Activated CD8-positive, alpha-beta T cell treated with anti-CD3 and anti-CD28 coated beads for 36 hours (primary cell): ENCODE data around the gene THAP3. TPM values are rescaled to one million over a fixed set of nuclear protein-coding genes. Genes with fewer than 3 reads are reported as not detected.
"Not testable (repeated sequence)": the region's sequence is repeated elsewhere in the genome, so short reads cannot be mapped to it uniquely, and the experiment has no call there.

Experiments used
- ATAC-seq: fragments of 200-7000 bp; cut with Tn5 transposase; one replicate; pipeline ENCODE4 v1.10.0; 2021; ENCODE audit warnings: mild to moderate bottlenecking, moderate library complexity
- CTCF ChIA-PET: fragments of 350-600 bp; sonication (Branson Sonifier 250); formaldehyde crosslinking; loops from one replicate; lab custom pipeline; 2021; ENCODE audit warnings: antibody characterized with exemption; lab: Charles Lee
- POLR2A ChIA-PET: fragments of 350-600 bp; sonication (Branson Sonifier 250); formaldehyde crosslinking; loops from one replicate; lab custom pipeline; 2021; ENCODE audit warnings: antibody characterized with exemption; lab: Charles Lee
- DNase-seq: peaks from one replicate; pipeline ENCODE4 v3.0.0-alpha.2; 2020
- H3K27ac Mint-ChIP-seq: one replicate; pipeline ENCODE4 v1.8.0; 2021; ENCODE audit warnings: mild to moderate bottlenecking, mixed read lengths
- H3K27me3 Mint-ChIP-seq: one replicate; pipeline ENCODE4 v1.8.0; 2021; ENCODE audit warnings: mixed read lengths
- H3K36me3 Mint-ChIP-seq: one replicate; pipeline ENCODE4 v1.8.0; 2021; ENCODE audit warnings: low read depth, mixed read lengths
- H3K4me1 Mint-ChIP-seq: one replicate; pipeline ENCODE4 v1.8.0; 2021; ENCODE audit warnings: low read depth, mixed read lengths
- H3K4me3 Mint-ChIP-seq: one replicate; pipeline ENCODE4 v1.8.0; 2021; ENCODE audit warnings: mild to moderate bottlenecking, moderate library complexity, mixed read lengths
- H3K9me3 Mint-ChIP-seq: one replicate; pipeline ENCODE4 v1.8.0; 2021; ENCODE audit warnings: mixed read lengths
- CTCF ChIP-seq: fragments of 200-600 bp; IDR thresholded peaks from one replicate; pipeline ENCODE4 v1.8.0; 2022; ENCODE audit warnings: antibody characterized with exemption, mild to moderate bottlenecking
- intact Hi-C: fragments of 100-400 bp; cut with micrococcal nuclease; formaldehyde crosslinking; loops from one replicate; pipeline ENCODE4 v1.10.0; 2022
- total RNA-seq, 2 experiments: library from RNA; stranded (reverse); gene quantifications; one replicate each; pipeline ENCODE4 v1.2.3, GENCODE V29; 2021

THAP3 gene
- total RNA-seq, 2 experiments from 2014 or later: 19.0 to 24.5 TPM

GRCh38 chr1:6599141-6599975 lies 25.3 kb upstream of the THAP3 start:
- intact Hi-C loops: no loop called here
- Mint-ChIP-seq H3K9me3 (no peaks in the 10 kb centered on the region), H3K27me3 (no peaks in the 10 kb centered on the region), H3K4me3 (peak overlapping the region; percentile 93), H3K27ac (peak overlapping the region; percentile 90), H3K36me3 (peaks cover 47% of the 10 kb centered on the region), H3K4me1 (peaks cover 36% of the 10 kb centered on the region)
- POLR2A ChIA-PET: interaction anchor here (0.6 to 7.0 kb wide), 7 partner anchors 10 to 45 kb away, joined by 3 to 59 read pairs (median 9); partner anchors contain the start of genes NOL9, PHF13, TAS1R1 and ZBTB48
- no peak for TF ChIP-seq CTCF
- ATAC-seq: peak; percentile 15
- CTCF ChIA-PET: interaction anchor here (0.9 to 2.8 kb wide), 9 partner anchors 11 to 47 kb away, joined by 3 to 11 read pairs (median 5); partner anchors contain the start of genes NOL9 and ZBTB48
- DNase-seq: peak; percentile 84

- peak overlapping the region; percentile 93 for H3K4me3 Mint-ChIP-seq
- peaks cover 44% of the 10 kb centered on the region for H3K36me3 Mint-ChIP-seq
- ChIA-PET CTCF (interaction anchor here (1.0 to 2.8 kb wide), 9 partner anchors 11 to 46 kb away, joined by 3 to 11 read pairs (median 5); partner anchors contain the start of genes NOL9 and ZBTB48), POLR2A (interaction anchor here (0.6 to 7.0 kb wide), 11 partner anchors 10 to 367 kb away, joined by 3 to 59 read pairs (median 4); partner anchors contain the start of genes NOL9, PHF13, TAS1R1 and THAP3)
- H3K27ac Mint-ChIP-seq: peak overlapping the region; percentile 94
- DNase-seq, H3K27me3 Mint-ChIP-seq, intact Hi-C loops, H3K9me3 Mint-ChIP-seq, ATAC-seq: not testable (repeated sequence)
- peaks cover 39% of the 10 kb centered on the region for H3K4me1 Mint-ChIP-seq
Observed at GRCh38 chr1:6599991-6600390, 24.7 kb upstream of the THAP3 start.

GRCh38 chr1:6600410-6601048 lies 24.1 kb upstream of the THAP3 start:
- Mint-ChIP-seq H3K4me3 (peak overlapping the region; percentile 93), H3K4me1 (peaks cover 42% of the 10 kb centered on the region), H3K9me3 (no peaks in the 10 kb centered on the region), H3K27ac (peak overlapping the region; percentile 94), H3K36me3 (peaks cover 40% of the 10 kb centered on the region), H3K27me3 (no peaks in the 10 kb centered on the region)
- ATAC-seq (no peak), DNase-seq (no peak)
- POLR2A ChIA-PET: interaction anchor here (0.6 to 7.0 kb wide), 13 partner anchors 9 to 368 kb away, joined by 3 to 59 read pairs (median 4); partner anchors contain the start of genes NOL9, PHF13, TAS1R1 and THAP3
- no peak for TF ChIP-seq CTCF
- CTCF ChIA-PET: interaction anchor here (1.0 to 2.8 kb wide), 8 partner anchors 10 to 46 kb away, joined by 3 to 11 read pairs (median 5); partner anchors contain the start of genes NOL9 and ZBTB48
- intact Hi-C loops: no loop called here

- intact Hi-C loops: no loop called here
- H3K27me3 Mint-ChIP-seq: no peaks in the 10 kb centered on the region
- no peak for TF ChIP-seq CTCF
- ATAC-seq: peak; percentile 66
- H3K27ac Mint-ChIP-seq: peak overlapping the region; percentile 94
- ChIA-PET CTCF (interaction anchor here (1.0 to 2.8 kb wide), 8 partner anchors 9 to 47 kb away, joined by 3 to 11 read pairs (median 5); partner anchors contain the start of genes NOL9, THAP3 and ZBTB48), POLR2A (interaction anchor here (0.6 to 7.0 kb wide), 15 partner anchors 9 to 184 kb away, joined by 3 to 59 read pairs (median 4); partner anchors contain the start of genes CAMTA1, NOL9, PHF13 and PLEKHG5)
- DNase-seq: peak; percentile 92
- H3K4me3 Mint-ChIP-seq: peak overlapping the region; percentile 93
- no peaks in the 10 kb centered on the region for H3K9me3 Mint-ChIP-seq
- peaks cover 34% of the 10 kb centered on the region for H3K36me3 Mint-ChIP-seq
- peaks cover 41% of the 10 kb centered on the region for H3K4me1 Mint-ChIP-seq
Observed at GRCh38 chr1:6601049-6601922, 23.4 kb upstream of the THAP3 start.
